Stimulated activated CD8-positive, alpha-beta memory T cell treated with anti-CD3 and anti-CD28 coated beads, Interleukin-4, amount 100 ng/mL, for 4 hours (primary cell): ENCODE measurements around the gene LEO1.
"Not testable (repeated sequence)": the region's sequence is repeated elsewhere in the genome, so short reads cannot be mapped to it uniquely, and the experiment has no call there.

Source experiments
- DNase-seq, 2 donors: peaks; one replicate each; pipeline ENCODE4 v3.0.0-alpha.2; 2020; ENCODE audit warnings: low read depth in 2 of 2, low spot score in 1 of 2

The LEO1 gene

DNA sequence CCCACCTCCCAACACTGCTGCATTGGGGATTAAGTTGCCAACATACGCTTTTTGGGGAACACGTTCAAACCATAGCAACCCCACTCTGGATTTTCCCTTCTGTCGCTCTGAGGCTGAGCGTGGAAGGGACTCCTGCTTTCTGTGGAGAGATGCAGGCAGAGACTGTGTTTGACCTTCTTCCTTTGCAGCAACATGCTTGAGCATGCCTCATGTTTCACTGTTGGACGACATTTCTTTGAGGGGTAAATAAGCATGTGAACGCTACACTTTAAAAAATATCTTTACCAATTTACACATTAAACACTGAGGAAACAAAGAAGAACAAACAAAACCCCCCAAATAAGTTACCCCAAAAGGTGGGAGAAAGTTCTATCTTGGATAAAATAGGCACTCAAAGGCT lies 33.2 kb upstream of the LEO1 start:
- DNase-seq, result no peak

DNA sequence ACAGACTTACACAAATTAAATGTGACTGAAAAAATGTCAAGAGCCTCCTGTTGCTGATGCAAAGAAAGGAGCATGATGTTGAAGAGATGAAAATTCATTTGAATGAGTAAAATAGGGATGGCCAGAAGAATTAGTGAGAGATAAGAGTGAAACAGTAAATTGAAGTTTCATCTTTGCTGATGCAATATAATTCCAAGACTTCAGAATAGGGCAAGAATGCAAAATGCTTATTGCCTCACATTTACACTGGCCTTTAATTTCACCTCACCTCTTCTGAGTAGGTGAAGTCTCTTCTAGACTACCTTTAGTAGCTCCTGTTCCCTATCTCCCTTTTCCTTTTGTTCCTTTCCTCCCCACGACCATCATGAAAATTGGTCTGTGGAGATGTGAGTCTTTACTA lies 32.1 kb upstream of the LEO1 start:
- DNase-seq, result no peak

DNA sequence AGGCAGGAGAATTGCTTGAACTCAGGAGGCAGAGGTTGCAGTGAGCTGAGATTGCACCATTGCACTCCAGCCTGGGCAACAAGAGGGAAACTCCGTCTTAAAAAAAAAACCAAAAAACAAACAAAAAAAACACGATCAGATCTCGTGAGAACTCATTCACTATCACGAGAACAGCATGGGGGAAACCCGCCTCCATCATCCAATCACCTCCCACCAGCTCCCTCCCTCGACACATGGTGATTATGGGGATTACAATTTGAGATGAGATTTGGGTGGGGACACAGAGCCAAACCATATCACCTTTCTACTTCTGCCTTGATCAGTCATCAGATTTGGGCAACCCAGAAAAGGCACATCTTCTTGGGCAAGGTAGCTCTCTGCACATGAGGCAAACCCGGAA lies 31.5 kb upstream of the LEO1 start:
- DNase-seq, result not testable (repeated sequence)

DNA sequence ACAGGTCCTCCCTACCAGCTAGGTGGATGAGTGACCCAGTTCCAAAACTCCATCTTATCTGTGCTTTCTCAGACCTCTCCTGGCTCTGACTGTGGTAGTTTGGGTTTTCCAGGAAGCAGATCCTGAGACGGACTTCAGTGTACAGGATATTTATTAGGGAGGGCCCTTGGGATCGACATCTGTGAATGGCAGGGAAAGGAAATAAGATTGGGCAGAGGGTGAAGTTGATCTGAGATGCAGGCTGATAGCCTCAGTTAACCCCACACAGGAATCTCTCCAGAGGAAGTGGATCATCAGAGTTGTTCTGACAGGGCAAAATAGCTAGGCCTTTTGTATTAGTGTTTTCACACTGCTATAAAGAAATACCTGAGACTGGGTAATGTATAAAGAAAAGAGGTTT lies 30.8 kb upstream of the LEO1 start:
- no peak for DNase-seq

DNA sequence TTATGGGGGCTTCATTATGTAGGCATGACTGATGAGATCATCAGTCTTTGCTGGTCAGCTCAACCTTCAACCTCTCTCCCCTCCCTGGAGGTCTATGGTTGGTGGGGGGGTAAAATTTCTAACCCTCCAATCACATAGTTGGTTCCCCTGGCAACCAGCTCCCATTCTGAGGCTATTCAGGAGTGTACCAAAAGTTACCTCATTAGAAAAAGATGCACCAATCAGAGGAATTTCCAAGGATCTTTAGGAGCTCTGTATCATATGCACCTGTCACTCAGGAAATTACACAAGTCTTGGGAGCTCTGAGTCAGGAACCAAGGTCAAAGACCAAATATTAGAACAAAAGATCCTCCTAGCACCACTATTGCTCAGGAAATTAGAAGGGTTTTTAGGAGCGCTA lies 21.4 kb upstream of the LEO1 start:
- DNase-seq, result no peak

DNA sequence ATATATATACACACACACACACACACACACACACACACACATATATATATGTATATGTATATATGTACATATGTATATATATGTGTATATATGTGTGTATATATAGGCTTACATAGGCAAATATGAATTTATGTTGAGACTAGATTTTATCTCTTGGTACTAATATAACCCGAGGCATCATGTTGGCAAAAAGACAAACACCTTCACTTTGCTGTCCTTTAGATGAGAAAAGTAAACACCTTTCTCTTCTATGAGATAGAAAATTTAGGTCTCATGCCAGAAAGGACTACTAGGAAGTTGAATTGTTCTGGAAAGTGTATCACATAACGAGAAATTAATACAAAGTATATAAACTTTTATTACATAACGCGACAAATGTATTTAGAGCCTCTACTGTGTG lies 19.6 kb upstream of the LEO1 start:
- DNase-seq, result no peak

DNA sequence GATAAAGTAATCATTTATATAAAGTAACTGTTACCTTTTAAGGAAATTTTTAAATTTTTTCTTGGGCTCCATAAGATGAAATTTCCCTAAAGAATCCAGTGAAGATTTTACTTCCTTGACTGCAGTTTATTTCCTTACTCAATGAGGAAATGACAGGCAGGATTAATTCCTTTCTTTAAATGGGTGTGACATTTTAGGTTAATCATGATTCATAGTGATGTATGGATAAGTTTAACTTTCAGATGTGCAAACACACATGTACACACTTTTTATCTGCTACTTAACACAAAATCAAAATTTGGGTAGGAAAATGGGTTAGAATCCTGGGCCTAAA lies 11.2 kb upstream of the LEO1 start:
- no peak for DNase-seq

DNA sequence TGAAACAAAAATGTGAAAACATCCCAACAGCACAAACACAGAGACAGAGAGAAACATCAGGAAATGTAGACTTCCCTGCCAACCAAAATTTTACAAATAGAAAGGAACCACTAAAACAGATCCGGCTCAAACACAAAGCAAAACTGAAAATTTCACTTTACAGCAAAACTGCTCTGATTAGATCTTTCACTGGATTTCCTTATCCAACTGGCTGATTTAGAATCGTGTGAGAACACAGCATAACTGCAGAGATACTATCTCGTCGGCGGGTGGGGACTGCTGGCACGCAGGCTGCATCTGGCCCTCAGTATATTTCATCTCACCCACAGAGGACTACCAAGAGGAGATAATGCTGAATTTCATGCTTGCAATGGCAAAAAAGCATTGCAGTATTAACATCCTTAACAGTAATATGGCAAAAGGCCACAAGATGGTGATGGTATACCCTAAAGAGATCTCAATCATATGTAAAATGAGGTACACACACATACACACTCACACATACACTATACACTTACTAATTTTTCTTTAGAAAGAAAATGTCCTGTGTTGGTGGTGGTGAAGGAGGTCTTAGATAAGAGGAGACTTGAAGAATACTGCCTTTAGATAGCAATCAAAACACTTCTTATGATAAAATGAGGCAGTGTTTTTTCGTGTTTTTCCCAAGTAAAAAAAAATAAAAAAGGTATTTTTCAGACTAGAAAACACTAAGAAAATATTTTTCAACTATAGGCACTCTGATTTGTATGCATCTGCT lies 10.6 kb upstream of the LEO1 start:
- DNase-seq, result no peak

DNA sequence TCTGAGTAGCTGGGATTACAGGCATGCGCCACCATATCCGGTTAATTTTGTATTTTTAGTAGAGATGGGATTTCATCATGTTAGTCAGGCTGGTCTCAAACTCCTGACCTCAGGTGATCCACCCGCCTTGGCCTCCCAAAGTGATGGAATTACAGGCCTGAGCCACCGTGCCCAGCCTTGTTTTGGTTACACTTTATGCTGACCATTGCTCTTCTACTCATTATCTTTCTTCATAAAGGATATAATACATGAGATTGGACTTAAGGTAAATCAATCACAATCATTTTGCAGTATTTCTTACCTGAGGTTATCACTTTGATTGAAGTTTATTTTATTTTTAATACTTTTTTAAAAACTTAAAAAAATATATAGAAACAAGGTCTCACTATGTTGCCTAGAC lies 2.2 kb upstream of the LEO1 start:
- no peak for DNase-seq

DNA sequence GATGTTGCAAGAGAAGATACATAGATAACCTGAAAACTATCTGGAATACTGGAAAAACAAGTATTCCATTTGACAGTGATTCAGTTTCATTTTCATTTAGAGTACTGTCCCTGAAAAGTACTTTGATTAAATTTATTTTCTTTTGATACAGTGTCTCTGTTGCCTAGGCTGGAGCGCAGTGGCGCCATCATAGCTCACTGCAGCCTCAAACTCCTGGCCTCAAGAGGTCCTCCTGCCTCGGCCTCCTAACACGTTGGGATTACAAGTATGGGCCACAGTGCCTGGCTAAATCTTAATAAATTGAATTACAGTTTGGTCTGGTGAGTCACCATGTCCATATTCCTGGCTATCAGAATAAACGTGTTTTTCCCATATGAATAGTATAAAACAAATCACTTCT lies 1.6 kb upstream of the LEO1 start:
- DNase-seq, result no peak

DNA sequence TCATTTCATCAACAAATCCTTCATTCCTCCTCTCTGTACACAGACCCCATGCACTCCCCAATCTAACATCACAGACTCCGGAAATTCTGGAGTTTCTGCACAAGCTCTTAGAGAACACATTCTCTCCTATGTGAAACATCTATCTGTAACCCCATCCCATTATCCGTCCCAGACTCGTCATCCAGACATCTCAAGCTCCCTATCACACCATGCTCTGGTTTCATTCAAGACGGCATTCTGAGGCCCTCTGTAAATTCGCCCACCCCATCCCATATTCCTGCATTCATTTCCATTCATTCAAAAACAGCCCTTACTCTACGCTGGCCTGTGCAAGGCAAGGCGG lies 575 bp downstream of the LEO1 start:
- no peak for DNase-seq

DNA sequence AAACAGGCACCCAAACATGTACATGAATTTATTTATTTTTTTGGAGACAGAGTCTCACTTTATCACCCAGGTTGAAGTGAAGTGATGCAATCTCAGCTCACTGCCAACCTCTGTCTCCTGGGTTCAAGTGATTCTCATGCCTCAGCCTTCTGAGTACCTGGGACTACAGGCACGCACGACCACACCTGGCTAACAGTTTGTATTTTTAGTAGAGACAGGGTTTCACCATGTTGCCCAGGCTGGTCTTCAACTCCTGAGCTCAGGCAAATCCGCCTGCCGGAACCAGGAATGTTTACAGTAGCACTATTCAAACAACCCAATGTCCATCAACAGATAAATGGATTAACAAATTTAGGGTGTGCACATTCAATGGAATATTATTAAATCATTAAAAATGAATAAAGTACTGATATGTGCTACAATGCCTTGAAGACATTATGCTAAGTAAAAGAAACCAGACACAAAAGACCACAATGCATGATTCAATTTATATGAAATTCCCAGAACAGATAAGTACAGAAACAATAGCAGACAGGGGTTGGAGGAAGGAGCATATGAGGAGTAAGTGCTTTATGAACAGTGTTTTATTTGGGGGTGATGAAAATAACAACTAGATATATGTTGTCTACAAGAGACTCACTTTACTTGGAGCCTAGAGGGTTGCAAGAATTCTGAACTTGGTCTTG lies 1.3 kb downstream of the LEO1 start:
- DNase-seq, result no peak

DNA sequence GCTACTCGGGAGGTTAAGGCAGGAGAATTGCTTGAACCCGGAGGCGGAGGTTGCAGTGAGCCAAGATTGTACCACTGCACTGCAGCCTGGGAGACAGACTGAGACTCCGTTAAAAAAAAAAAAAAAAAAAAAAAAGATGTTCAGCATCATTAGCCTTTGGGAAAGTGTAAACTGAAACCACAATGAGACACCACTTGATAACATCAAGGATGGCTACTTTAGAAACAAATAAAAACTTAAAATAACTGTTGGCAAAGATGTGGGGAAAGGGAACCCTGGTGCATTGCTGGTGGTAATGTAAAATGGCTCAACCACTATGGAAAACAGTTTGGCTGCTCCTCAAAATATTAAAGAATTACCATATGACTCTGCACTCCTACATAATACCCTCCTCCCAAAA lies 1.9 kb downstream of the LEO1 start:
- DNase-seq, result no peak

DNA sequence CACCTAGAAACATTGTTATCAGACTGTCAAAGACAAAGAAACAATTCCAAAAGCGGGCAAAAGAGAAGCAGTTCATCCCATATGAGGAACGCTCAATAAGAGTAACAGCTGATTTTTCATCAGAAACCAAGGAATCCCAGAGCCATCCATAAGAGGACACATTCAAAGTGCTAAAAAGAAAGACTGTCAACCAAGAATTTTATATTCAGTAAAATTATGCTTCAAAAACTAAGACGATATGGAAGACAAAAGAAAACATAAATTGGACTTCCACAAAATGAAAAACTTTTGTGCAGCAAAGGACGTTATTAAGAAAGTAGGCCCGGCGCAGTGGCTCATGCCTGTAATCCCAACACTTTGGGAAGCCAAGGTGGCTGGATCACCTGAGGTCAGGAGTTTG lies 4.0 kb downstream of the LEO1 start:
- DNase-seq, result no peak

DNA sequence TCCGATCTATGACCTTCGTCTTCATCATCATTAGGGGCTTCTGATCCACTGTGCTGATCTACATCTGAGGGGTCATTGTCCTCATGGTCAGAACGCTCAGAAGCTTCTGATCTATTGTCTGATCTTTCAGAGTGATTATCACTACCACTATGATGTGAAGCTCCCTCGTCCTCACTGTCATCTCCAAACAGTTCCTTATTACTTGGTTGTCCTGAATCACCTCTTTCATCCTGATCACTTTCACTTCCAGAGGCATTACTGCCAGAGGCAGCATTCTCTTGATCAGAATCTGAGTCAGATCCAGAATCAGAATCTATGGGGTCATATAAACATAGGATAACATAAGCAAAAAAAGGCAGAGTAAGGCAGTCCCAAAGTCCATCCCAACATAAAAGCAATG lies 5.4 kb downstream of the LEO1 start:
- no peak for DNase-seq

DNA sequence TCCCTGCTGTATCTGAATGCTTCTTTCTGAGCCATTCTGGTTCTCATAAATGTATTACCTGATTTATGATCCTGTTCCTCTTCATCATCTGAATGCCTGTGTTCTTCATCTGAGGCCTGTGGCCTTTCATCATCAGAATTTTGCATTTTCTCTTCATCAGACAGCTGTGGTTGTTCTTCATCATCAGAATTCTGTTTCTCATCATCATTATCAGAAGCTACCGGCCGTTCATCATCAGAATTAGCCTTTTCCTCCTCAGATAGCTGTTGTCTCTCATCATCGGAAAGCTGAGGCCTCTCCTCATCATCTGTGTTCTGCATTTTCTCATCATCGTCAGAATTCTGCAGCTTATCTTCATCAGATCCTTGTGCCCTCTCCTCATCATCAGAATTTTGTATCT lies 5.9 kb downstream of the LEO1 start:
- DNase-seq, result no peak

DNA sequence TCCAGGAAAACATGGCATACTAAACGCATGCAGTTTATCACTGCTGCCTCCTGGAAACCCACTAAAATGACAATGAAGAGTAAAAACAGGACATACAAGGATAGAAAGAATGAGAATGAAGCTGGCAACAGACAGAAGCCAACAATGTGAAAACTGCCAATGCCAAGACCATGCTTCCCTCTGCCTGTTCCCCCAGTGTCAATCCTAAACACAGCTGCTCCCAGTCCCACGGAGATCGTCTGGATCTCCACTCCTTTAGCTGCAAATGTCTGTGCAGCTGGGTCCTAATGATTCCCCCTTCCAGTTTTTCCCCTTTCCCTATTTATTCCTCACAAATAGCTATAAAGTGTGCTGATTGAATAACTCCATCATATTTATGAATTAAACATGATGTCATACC lies 16.1 kb downstream of the LEO1 start:
- no peak for DNase-seq

DNA sequence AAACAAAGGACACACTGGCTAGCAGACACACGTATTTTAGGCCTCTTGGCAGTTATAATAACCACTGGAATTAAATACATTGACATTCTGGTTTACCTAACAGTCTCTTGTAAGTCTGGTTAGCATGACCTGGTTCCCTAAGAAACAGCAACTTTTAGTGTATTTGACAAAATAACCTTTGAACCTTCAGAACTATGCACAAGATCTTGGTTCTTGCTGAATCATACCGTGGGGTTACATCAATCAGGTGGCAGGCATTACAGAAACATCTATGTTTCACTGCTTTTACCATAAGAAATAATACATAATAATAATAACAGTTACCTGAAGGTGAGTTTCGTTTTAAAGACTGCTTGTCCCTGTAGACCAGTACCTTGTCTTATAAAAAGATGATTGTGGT lies 18.8 kb downstream of the LEO1 start:
- DNase-seq, result no peak

DNA sequence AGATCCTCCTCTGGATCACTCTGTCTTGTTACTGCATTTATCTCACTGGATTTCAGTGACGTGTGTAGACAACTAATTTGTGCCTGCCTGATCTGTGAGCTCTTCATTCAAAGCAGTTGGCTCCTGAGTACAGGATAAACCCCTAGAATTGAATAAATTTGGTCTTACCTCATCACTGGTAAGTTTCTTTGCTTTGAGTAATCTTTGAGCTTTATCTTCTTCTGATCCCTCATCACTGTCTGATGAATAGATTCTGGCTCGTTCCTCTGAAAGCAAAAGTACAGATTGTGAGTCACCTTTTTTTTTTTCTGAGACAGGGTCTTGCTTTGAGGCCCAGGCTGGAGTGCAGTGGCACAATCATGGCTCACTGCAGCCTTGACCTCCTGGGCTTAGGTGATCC lies 24.5 kb downstream of the LEO1 start:
- no peak for DNase-seq

DNA sequence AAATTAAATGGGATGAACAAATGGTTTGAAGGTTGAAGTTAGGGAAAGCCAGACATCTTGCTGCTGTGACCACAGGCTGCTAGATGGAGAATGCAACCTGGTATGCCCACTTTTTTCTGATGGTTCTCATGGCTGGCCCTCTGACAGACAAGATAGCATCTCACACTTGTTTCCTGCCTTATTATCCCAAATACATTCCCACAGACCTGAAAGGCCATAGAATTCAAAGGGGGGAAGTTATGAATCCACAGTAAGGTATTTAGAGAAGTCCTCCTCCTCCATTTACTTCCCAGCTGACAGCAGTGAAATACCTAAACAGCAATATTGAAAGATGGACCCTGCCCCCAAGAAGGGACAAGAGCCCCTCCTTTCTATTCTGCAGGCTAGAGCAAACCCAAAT lies 32.4 kb downstream of the LEO1 start:
- no peak for DNase-seq

DNA sequence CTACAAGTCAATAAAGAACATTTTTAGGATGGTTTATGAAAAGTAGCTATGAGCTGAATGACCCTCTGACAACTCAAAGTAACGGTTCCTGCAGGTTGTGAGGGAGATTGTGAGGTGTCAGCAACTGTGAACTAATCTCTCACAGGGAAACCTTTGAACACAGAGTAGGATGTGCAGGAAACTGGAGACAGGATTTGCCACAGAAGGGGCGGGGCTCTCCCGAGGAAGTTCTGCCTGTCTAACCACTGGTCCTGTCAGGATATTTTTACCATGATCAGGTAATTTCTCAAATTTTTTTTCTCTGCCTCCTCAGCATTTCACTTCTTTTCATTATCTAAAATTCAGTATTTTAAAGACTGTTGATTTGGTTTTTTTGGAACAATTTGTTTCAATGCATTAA lies 33.3 kb downstream of the LEO1 start:
- no peak for DNase-seq

DNA sequence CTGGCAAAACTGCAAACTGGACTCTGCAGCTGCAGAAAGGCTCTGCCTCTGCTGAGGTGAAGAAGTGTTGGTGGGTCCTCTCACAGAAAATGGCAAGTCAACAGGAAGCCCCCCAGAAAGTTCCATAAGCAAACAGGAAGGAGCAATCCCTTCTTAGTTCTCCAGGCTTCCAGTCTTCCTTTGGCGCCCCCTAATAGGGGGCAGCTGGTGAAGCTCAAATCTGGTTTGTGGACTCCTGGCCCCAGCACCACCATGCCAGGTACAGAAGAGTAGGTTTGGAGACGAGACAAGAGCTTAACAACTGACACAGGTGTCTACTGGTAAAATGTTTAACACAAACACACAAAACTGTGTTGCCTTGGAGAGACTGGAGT lies 35.5 kb downstream of the LEO1 start:
- no peak for DNase-seq

DNA sequence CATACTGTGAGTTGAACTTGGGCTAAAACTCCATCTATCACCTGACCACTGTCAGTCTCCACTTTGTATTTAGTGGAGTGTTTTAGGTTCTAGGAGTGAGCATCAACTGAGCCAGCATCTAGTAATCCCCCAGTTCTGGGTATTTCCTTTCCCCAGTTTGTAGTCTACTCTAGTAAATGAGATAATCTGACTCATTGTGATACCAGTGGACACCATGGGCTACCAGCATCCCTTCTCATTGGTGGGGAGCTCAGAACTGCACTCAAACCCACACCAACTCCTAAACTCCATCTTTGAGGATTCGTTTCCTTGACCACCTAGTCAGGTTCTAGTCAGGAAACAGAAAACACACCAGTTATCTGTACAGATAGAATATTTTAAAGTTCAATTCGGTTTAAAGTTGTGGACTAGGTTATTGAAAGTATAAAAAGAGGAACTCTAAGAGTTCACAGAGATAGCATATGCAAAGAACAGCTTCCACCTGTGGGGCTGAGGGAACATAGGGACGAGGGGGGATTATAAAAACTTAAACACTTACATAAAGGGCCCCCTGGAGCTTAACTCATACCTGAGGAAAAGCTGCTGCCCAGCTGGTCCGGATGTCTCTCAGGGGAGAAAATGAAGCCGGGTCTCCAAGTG lies 36.0 kb downstream of the LEO1 start:
- DNase-seq, result no peak
